ENCODE measurements around the gene METTL4. TPM values are rescaled to one million over a fixed set of nuclear protein-coding genes. Genes with fewer than 3 reads are reported as not detected.
"Not testable (repeated sequence)": the region's sequence is repeated elsewhere in the genome, so short reads cannot be mapped to it uniquely, and the experiment has no call there.

METTL4 gene
- total and polyA plus RNA-seq, 3 experiments from 2014 or later, result 14.4 to 22.8 (median 21.4) TPM

GRCh38 chr18:2541925-2542563 lies 29.3 kb downstream of the METTL4 start:
- H3K9me3 ChIP-seq (ENCODE audit: low read length); H3K4me3 Mint-ChIP-seq; POLR2A ChIA-PET; H3K36me3 ChIP-seq (ENCODE audit: insufficient read depth, low read length); H3K27ac Mint-ChIP-seq; H3K27me3 Mint-ChIP-seq; H3K27me3 ChIP-seq (ENCODE audit: insufficient read depth, low read length, poor library complexity, severe bottlenecking); H3K4me1 ChIP-seq (ENCODE audit: insufficient read depth, low read length); H3K4me3 ChIP-seq (ENCODE audit: low read length); H3K27ac ChIP-seq (ENCODE audit: low read depth, low read length); H3K9me3 Mint-ChIP-seq: not testable (repeated sequence)
- peaks cover 0 to 55% (median 11%) of the 10 kb centered on the region in 3 donors for H3K36me3 Mint-ChIP-seq
- peaks cover 4 to 13% (median 10%) of the 10 kb centered on the region in 3 donors for H3K4me1 Mint-ChIP-seq
- CTCF ChIA-PET, result interaction anchor here (0.7 to 1.8 kb wide), 5 partner anchors 29 to 436 kb away, joined by 3 to 8 read pairs (median 5); partner anchors contain the start of genes METTL4 and NDC80
- peak in 2 of 5 donors; percentile 21 for DNase-seq

DNA sequence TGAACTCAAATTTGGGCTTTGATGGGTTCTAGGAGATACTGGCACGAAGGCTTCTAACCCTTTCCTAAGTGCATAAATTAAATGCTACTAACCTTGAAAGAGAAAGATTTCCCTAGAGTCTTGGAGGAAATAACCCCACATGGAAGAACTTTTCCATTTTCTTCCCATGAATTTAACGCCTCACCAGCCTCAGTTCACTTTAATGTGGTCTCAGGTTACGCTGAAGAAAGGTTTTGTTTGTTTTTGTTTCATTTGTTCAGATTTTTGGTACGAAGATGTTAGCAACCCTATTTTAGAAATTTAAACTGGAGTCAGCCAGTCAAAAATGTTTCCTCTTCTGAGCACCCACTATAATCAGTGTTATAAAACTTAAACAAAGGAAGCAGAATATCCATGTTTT lies 30.7 kb downstream of the METTL4 start:
- ChIA-PET CTCF (interaction anchor here (1.8 kb wide), 2 partner anchors 204 to 435 kb away, joined by 6 to 8 read pairs; no protein-coding TSS in a partner anchor), POLR2A (no interaction called here)
- Mint-ChIP-seq H3K27me3 (no peaks in the 10 kb centered on the region), H3K27ac (no peak overlapping the region), H3K9me3 (no peaks in the 10 kb centered on the region), H3K36me3 (peaks cover 0 to 52% (median 3%) of the 10 kb centered on the region in 3 donors), H3K4me3 (no peak overlapping the region), H3K4me1 (peaks cover 2 to 6% (median 4%) of the 10 kb centered on the region in 3 donors)
- Histone ChIP-seq H3K36me3 (ENCODE audit: insufficient read depth, low read length) (peaks cover 4% of the 10 kb centered on the region), H3K9me3 (ENCODE audit: low read length) (no peaks in the 10 kb centered on the region), H3K4me1 (ENCODE audit: insufficient read depth, low read length) (no peaks in the 10 kb centered on the region), H3K27me3 (ENCODE audit: insufficient read depth, low read length, poor library complexity, severe bottlenecking) (no peaks in the 10 kb centered on the region), H3K4me3 (ENCODE audit: low read length) (no peak overlapping the region), H3K27ac (ENCODE audit: low read depth, low read length) (no peak overlapping the region)
- DNase-seq, result no peak

DNA sequence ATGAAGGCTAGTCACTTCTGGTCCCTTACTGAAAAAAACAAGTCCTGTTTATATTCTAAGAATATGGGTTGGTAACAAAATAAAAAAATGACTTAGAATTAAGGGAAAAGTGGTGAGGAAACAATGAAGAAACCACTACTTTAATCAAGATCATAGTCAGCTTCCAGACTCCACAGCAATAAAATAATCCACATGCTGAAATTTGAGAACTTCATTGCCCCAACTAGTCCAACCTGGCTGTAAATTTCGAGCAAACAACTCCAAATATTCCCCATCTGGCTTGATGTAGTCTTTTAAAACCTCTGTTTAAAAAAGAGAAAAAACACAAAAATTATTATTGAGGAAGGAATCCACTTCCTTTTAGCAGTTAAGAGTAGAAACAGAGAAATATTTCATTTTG lies 32.5 kb downstream of the METTL4 start:
- H3K27me3 ChIP-seq (ENCODE audit: insufficient read depth, low read length, poor library complexity, severe bottlenecking), result no peaks in the 10 kb centered on the region
- no peak overlapping the region for H3K4me3 Mint-ChIP-seq
- H3K4me1 ChIP-seq (ENCODE audit: insufficient read depth, low read length), result no peaks in the 10 kb centered on the region
- peaks cover 4% of the 10 kb centered on the region for H3K36me3 ChIP-seq (ENCODE audit: insufficient read depth, low read length)
- H3K4me3 ChIP-seq (ENCODE audit: low read length), result no peak overlapping the region
- no peak for DNase-seq
- H3K27ac ChIP-seq (ENCODE audit: low read depth, low read length), result no peak overlapping the region
- no peaks in the 10 kb centered on the region for H3K27me3 Mint-ChIP-seq
- H3K36me3 Mint-ChIP-seq, result peaks cover 0 to 61% (median 13%) of the 10 kb centered on the region in 3 donors
- H3K27ac Mint-ChIP-seq, result peak overlapping the region in 1 of 8 donors; percentile 3
- POLR2A ChIA-PET, result no interaction called here
- no peaks in the 10 kb centered on the region for H3K9me3 Mint-ChIP-seq
- CTCF ChIA-PET, result interaction anchor here (2.6 kb wide), 1 partner anchor 9 kb away, joined by 8 read pairs; no protein-coding TSS in a partner anchor
- peaks cover 2 to 6% (median 4%) of the 10 kb centered on the region in 3 donors for H3K4me1 Mint-ChIP-seq
- H3K9me3 ChIP-seq (ENCODE audit: low read length), result no peaks in the 10 kb centered on the region

GRCh38 chr18:2538236-2538635 lies 33.1 kb downstream of the METTL4 start:
- Histone ChIP-seq H3K27me3 (ENCODE audit: insufficient read depth, low read length, poor library complexity, severe bottlenecking) (no peaks in the 10 kb centered on the region), H3K36me3 (ENCODE audit: insufficient read depth, low read length) (peaks cover 4% of the 10 kb centered on the region), H3K27ac (ENCODE audit: low read depth, low read length) (no peak overlapping the region), H3K4me1 (ENCODE audit: insufficient read depth, low read length) (no peaks in the 10 kb centered on the region), H3K9me3 (ENCODE audit: low read length) (no peaks in the 10 kb centered on the region), H3K4me3 (ENCODE audit: low read length) (no peak overlapping the region)
- ChIA-PET CTCF (interaction anchor here (2.6 kb wide), 1 partner anchor 9 kb away, joined by 8 read pairs; no protein-coding TSS in a partner anchor), POLR2A (no interaction called here)
- Mint-ChIP-seq H3K27ac (no peak overlapping the region), H3K4me1 (peaks cover 2 to 6% (median 4%) of the 10 kb centered on the region in 3 donors), H3K4me3 (no peak overlapping the region), H3K27me3 (no peaks in the 10 kb centered on the region), H3K36me3 (peaks cover 0 to 58% (median 13%) of the 10 kb centered on the region in 3 donors), H3K9me3 (no peaks in the 10 kb centered on the region)
- no peak for DNase-seq

- H3K4me3 Mint-ChIP-seq, result no peak overlapping the region
- peaks cover 4% of the 10 kb centered on the region for H3K36me3 ChIP-seq (ENCODE audit: insufficient read depth, low read length)
- no peaks in the 10 kb centered on the region for H3K27me3 ChIP-seq (ENCODE audit: insufficient read depth, low read length, poor library complexity, severe bottlenecking)
- no peaks in the 10 kb centered on the region for H3K27me3 Mint-ChIP-seq
- no peak for DNase-seq
- H3K36me3 Mint-ChIP-seq, result peaks cover 8 to 64% (median 13%) of the 10 kb centered on the region in 3 donors
- no peak overlapping the region for H3K27ac ChIP-seq (ENCODE audit: low read depth, low read length)
- POLR2A ChIA-PET, result no interaction called here
- no peaks in the 10 kb centered on the region for H3K4me1 ChIP-seq (ENCODE audit: insufficient read depth, low read length)
- H3K27ac Mint-ChIP-seq, result no peak overlapping the region
- CTCF ChIA-PET, result interaction anchor here (1.1 to 2.6 kb wide), 2 partner anchors 10 to 433 kb away, joined by 3 to 8 read pairs; no protein-coding TSS in a partner anchor
- H3K9me3 ChIP-seq (ENCODE audit: low read length), result no peaks in the 10 kb centered on the region
- no peaks in the 10 kb centered on the region for H3K9me3 Mint-ChIP-seq
- no peak overlapping the region for H3K4me3 ChIP-seq (ENCODE audit: low read length)
- peaks cover 2 to 6% (median 4%) of the 10 kb centered on the region in 3 donors for H3K4me1 Mint-ChIP-seq
Observed at GRCh38 chr18:2537296-2537695, 34.0 kb downstream of the METTL4 start.

DNA sequence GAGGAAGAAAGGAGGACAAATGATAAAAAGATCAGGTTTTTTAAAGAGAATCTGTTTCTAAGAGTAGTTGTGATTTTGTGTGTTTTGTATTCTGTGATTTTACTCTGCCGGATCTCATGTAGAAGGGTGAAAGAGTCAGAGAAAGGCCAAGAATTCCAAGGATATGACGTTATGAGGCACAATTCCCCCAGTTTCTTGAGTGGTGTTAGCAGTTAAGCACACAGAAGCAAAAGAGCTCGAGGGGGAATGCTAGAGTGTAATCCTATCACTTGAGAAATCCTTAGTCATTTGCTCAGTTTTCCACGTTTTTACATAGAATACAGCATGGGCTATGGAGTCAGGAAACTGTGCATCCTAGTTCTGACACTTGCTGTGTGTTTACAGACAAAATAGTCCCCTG lies 34.8 kb downstream of the METTL4 start:
- H3K36me3 Mint-ChIP-seq, result peaks cover 14 to 67% (median 17%) of the 10 kb centered on the region in 3 donors
- H3K27ac Mint-ChIP-seq, result peak overlapping the region in 1 of 8 donors; percentile 80
- H3K4me3 ChIP-seq (ENCODE audit: low read length), result no peak overlapping the region
- H3K36me3 ChIP-seq (ENCODE audit: insufficient read depth, low read length), result peaks cover 4% of the 10 kb centered on the region
- H3K27me3 Mint-ChIP-seq, result no peaks in the 10 kb centered on the region
- H3K4me1 ChIP-seq (ENCODE audit: insufficient read depth, low read length), result no peaks in the 10 kb centered on the region
- no peak overlapping the region for H3K27ac ChIP-seq (ENCODE audit: low read depth, low read length)
- ChIA-PET POLR2A (no interaction called here), CTCF (interaction anchor here (2.6 kb wide), 1 partner anchor 11 kb away, joined by 8 read pairs; no protein-coding TSS in a partner anchor)
- no peaks in the 10 kb centered on the region for H3K9me3 ChIP-seq (ENCODE audit: low read length)
- DNase-seq, result no peak
- no peaks in the 10 kb centered on the region for H3K4me1 Mint-ChIP-seq
- H3K27me3 ChIP-seq (ENCODE audit: insufficient read depth, low read length, poor library complexity, severe bottlenecking), result no peaks in the 10 kb centered on the region
- no peaks in the 10 kb centered on the region for H3K9me3 Mint-ChIP-seq
- no peak overlapping the region for H3K4me3 Mint-ChIP-seq

DNA sequence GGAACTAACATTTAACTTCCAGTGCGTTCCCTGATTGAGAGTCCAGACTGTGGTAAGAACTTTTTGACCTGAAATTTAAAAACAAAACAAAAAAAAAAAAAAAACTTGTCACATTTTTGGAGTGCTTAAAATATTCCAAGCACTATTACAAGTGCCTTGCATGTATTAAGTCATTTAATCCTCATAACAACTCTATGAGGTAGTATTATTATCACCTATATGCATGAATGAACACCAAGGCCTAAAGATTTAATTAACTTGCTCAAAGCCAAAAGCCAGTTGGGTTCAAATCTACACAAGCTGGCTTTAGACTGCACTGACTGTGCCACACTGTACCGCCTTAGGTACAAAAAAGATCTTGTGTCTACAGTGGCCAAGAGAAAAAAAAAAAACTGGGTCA lies 35.2 kb downstream of the METTL4 start:
- H3K27me3 ChIP-seq (ENCODE audit: insufficient read depth, low read length, poor library complexity, severe bottlenecking), result no peaks in the 10 kb centered on the region
- Mint-ChIP-seq H3K27me3 (no peaks in the 10 kb centered on the region), H3K9me3 (no peaks in the 10 kb centered on the region), H3K36me3 (peaks cover 14 to 66% (median 17%) of the 10 kb centered on the region in 3 donors), H3K27ac (peak overlapping the region in 1 of 8 donors; percentile 80), H3K4me3 (no peak overlapping the region), H3K4me1 (no peaks in the 10 kb centered on the region)
- ChIA-PET CTCF (interaction anchor here (2.6 kb wide), 1 partner anchor 11 kb away, joined by 8 read pairs; no protein-coding TSS in a partner anchor), POLR2A (interaction anchor here (0.5 kb wide), 1 partner anchor 146 kb away, joined by 7 read pairs; no protein-coding TSS in a partner anchor)
- DNase-seq, result no peak
- peaks cover 4% of the 10 kb centered on the region for H3K36me3 ChIP-seq (ENCODE audit: insufficient read depth, low read length)
- H3K4me3 ChIP-seq (ENCODE audit: low read length), result no peak overlapping the region
- no peaks in the 10 kb centered on the region for H3K4me1 ChIP-seq (ENCODE audit: insufficient read depth, low read length)
- no peak overlapping the region for H3K27ac ChIP-seq (ENCODE audit: low read depth, low read length)
- H3K9me3 ChIP-seq (ENCODE audit: low read length), result no peaks in the 10 kb centered on the region

GRCh38 chr18:2535419-2535910 lies 35.8 kb downstream of the METTL4 start:
- H3K4me1 ChIP-seq (ENCODE audit: insufficient read depth, low read length), result no peaks in the 10 kb centered on the region
- H3K27me3 ChIP-seq (ENCODE audit: insufficient read depth, low read length, poor library complexity, severe bottlenecking), result no peaks in the 10 kb centered on the region
- H3K4me3 ChIP-seq (ENCODE audit: low read length), result no peak overlapping the region
- POLR2A ChIA-PET, result interaction anchor here (0.5 kb wide), 1 partner anchor 146 kb away, joined by 7 read pairs; no protein-coding TSS in a partner anchor
- H3K36me3 Mint-ChIP-seq, result peaks cover 14 to 65% (median 20%) of the 10 kb centered on the region in 3 donors
- peaks cover 4% of the 10 kb centered on the region for H3K36me3 ChIP-seq (ENCODE audit: insufficient read depth, low read length)
- no peaks in the 10 kb centered on the region for H3K4me1 Mint-ChIP-seq
- DNase-seq, result no peak
- H3K27ac ChIP-seq (ENCODE audit: low read depth, low read length), result no peak overlapping the region
- peak overlapping the region in 3 of 8 donors; percentile 18 to 71 (median 52) for H3K27ac Mint-ChIP-seq
- CTCF ChIA-PET, result no interaction called here
- no peaks in the 10 kb centered on the region for H3K9me3 Mint-ChIP-seq
- H3K9me3 ChIP-seq (ENCODE audit: low read length), result no peaks in the 10 kb centered on the region
- H3K4me3 Mint-ChIP-seq, result no peak overlapping the region
- no peaks in the 10 kb centered on the region for H3K27me3 Mint-ChIP-seq

All from CD8-positive, alpha-beta memory T cell (primary cell).